Astrocyte (in vitro differentiated cells and primary cell): Measurements from ENCODE around the gene USP47.

Experiments
- EZH2 ChIP-seq: IDR thresholded peaks from 2 replicates; pipeline ENCODE4 v1.6.1; 2012; ENCODE audit warnings: mild to moderate bottlenecking, low read length, inconsistent platforms; ENCODE audit not compliant: insufficient read depth
- TF ChIP-seq, protein P1 (sequence below): IDR thresholded peaks from 2 replicates; pipeline ENCODE4 v1.5.1; 2011; ENCODE audit warnings: low read depth, mild to moderate bottlenecking, inconsistent platforms, low read length, moderate library complexity; ENCODE audit not compliant: insufficient read depth

DNA sequence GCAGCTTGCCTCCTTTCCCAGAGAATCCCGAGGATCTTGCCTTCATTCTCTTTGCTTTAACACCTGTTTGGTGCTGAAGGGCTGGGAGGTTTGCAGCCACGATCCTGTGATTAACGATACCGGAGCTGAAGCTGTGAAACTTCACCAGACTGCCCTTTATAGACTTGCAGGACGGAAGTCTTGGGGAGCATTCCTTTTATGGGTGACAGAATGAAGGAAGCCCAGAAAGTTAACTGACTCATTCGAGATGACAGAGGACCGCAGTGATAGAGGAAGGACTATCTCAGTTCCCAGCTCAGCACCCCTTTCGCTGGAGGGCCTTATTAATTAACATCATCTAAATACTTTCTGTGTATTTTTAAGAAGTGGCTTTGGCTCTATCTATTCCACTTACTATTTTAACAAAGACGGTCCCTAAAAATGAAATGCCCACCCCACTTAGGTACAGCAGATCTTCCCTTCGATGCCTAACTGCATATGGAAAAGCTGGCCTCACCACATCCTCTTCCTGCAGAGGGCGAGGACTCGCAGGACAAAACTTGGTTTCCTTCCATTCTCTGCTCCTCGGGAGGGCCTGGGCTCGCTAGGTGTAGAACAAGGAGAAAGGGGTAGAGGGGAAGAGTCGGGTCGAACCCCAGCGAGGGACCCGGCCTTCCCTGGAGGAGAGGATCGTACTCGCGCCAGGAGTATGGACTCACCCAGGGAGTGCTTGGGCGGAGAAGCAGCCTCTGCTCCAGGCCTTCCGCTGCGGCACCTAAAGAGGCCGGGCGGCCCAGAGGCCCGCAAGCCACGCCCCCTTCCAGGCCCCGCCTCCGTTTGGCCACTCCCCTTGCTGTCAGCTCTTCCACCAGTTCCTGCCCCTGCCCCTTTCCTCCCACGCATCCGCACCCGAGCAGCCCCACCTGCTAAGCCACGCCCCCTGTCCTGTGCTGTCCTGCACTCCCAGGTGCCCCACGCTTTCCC is 30.7 kb upstream of the USP47 start:
- TF ChIP-seq, protein P1, sequence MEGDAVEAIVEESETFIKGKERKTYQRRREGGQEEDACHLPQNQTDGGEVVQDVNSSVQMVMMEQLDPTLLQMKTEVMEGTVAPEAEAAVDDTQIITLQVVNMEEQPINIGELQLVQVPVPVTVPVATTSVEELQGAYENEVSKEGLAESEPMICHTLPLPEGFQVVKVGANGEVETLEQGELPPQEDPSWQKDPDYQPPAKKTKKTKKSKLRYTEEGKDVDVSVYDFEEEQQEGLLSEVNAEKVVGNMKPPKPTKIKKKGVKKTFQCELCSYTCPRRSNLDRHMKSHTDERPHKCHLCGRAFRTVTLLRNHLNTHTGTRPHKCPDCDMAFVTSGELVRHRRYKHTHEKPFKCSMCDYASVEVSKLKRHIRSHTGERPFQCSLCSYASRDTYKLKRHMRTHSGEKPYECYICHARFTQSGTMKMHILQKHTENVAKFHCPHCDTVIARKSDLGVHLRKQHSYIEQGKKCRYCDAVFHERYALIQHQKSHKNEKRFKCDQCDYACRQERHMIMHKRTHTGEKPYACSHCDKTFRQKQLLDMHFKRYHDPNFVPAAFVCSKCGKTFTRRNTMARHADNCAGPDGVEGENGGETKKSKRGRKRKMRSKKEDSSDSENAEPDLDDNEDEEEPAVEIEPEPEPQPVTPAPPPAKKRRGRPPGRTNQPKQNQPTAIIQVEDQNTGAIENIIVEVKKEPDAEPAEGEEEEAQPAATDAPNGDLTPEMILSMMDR = no peak
- TF ChIP-seq EZH2 = no peak
